Measurements from ENCODE around the gene SLAMF9.

Gene SLAMF9

DNA sequence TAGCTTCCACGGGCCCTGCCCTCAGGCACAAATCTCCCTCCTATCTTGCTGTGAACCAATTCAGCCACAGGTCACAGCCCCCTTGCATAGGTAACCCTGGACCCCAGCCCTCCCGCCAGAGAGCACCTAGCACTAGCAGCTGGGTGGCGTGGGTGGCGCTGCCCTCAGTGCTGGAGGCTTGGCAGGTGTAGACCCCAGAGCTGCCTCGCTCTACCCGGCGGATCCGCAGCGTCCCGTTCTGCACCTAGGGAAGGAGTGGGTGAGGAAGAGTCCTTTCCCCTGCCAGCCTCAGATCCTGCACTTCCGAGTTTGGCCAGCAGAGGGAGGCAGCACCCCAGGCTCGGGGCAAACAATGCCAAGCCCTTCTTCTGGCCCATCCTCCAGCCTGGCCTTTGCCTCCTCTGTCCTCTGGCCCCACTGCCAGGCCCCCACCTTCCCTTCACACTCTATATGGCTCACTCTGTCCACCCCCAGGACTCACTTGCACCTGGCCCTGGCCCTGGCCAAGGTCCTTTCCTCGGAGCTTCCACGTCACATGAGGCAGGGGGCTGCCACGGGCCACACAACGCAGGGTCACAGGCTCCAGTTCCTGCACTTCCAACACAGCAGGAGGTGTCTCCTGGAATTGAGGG, 17.6 kb downstream of the SLAMF9 start:
- Histone ChIP-seq H3K4me3 (ENCODE audit: insufficient read depth, low read length, poor library complexity, severe bottlenecking) (no peak overlapping the region), H4K20me1 (ENCODE audit: low read depth, low read length) (no peaks in the 10 kb centered on the region), H3K9ac (ENCODE audit: low read length) (no peak overlapping the region), H3K27me3 (ENCODE audit: low read length) (no peaks in the 10 kb centered on the region), H3K9me2 (replicated peaks; ENCODE audit: insufficient read depth, low read length) (no peaks in the 10 kb centered on the region), H2AFZ (ENCODE audit: low read depth, low read length, severe bottlenecking) (no peak overlapping the region), H3K36me3 (ENCODE audit: low read length) (no peaks in the 10 kb centered on the region), H3K4me2 (ENCODE audit: low read depth, low read length, poor library complexity, severe bottlenecking) (no peak overlapping the region), H3F3A (ENCODE audit: insufficient read depth) (no peaks in the 10 kb centered on the region), H3K79me2 (ENCODE audit: insufficient read depth, low read length) (no peaks in the 10 kb centered on the region), H3K27ac (ENCODE audit: low read depth, low read length) (no peak overlapping the region), H3K9me3 (ENCODE audit: insufficient read depth, low read length) (no peaks in the 10 kb centered on the region)
- TF ChIP-seq EZH2phosphoT487 (conservative IDR thresholded peaks at IDR 0.05; ENCODE audit: low read length) (no peak), CTCF (IDR thresholded peaks at IDR 0.05; ENCODE audit: insufficient read depth, low read length, poor library complexity, severe bottlenecking) (peak; percentile 69)

GRCh38 chr1:159935719-159936272, 18.2 kb downstream of the SLAMF9 start:
- H3K9me3 ChIP-seq (ENCODE audit: insufficient read depth, low read length), result no peaks in the 10 kb centered on the region
- no peak overlapping the region for H3K9ac ChIP-seq (ENCODE audit: low read length)
- TF ChIP-seq CTCF (IDR thresholded peaks at IDR 0.05; ENCODE audit: insufficient read depth, low read length, poor library complexity, severe bottlenecking) (no peak), EZH2phosphoT487 (conservative IDR thresholded peaks at IDR 0.05; ENCODE audit: low read length) (no peak)
- no peaks in the 10 kb centered on the region for H3K9me2 ChIP-seq (replicated peaks; ENCODE audit: insufficient read depth, low read length)
- no peaks in the 10 kb centered on the region for H3K36me3 ChIP-seq (ENCODE audit: low read length)
- no peaks in the 10 kb centered on the region for H3K27me3 ChIP-seq (ENCODE audit: low read length)
- no peak overlapping the region for H2AFZ ChIP-seq (ENCODE audit: low read depth, low read length, severe bottlenecking)
- no peaks in the 10 kb centered on the region for H3F3A ChIP-seq (ENCODE audit: insufficient read depth)
- H3K4me2 ChIP-seq (ENCODE audit: low read depth, low read length, poor library complexity, severe bottlenecking), result no peak overlapping the region
- no peaks in the 10 kb centered on the region for H3K79me2 ChIP-seq (ENCODE audit: insufficient read depth, low read length)
- H4K20me1 ChIP-seq (ENCODE audit: low read depth, low read length), result no peaks in the 10 kb centered on the region
- H3K4me3 ChIP-seq (ENCODE audit: insufficient read depth, low read length, poor library complexity, severe bottlenecking), result no peak overlapping the region
- H3K27ac ChIP-seq (ENCODE audit: low read depth, low read length), result no peak overlapping the region

- Histone ChIP-seq H2AFZ (ENCODE audit: low read depth, low read length, severe bottlenecking) (no peak overlapping the region), H3K79me2 (ENCODE audit: insufficient read depth, low read length) (no peaks in the 10 kb centered on the region), H4K20me1 (ENCODE audit: low read depth, low read length) (no peaks in the 10 kb centered on the region), H3K9ac (ENCODE audit: low read length) (no peak overlapping the region), H3K4me2 (ENCODE audit: low read depth, low read length, poor library complexity, severe bottlenecking) (no peak overlapping the region), H3K27ac (ENCODE audit: low read depth, low read length) (no peak overlapping the region), H3K9me3 (ENCODE audit: insufficient read depth, low read length) (no peaks in the 10 kb centered on the region), H3K4me3 (ENCODE audit: insufficient read depth, low read length, poor library complexity, severe bottlenecking) (no peak overlapping the region), H3K9me2 (replicated peaks; ENCODE audit: insufficient read depth, low read length) (no peaks in the 10 kb centered on the region), H3K36me3 (ENCODE audit: low read length) (no peaks in the 10 kb centered on the region), H3K27me3 (ENCODE audit: low read length) (no peaks in the 10 kb centered on the region), H3F3A (ENCODE audit: insufficient read depth) (no peaks in the 10 kb centered on the region)
- TF ChIP-seq CTCF (IDR thresholded peaks at IDR 0.05; ENCODE audit: insufficient read depth, low read length, poor library complexity, severe bottlenecking) (no peak), EZH2phosphoT487 (conservative IDR thresholded peaks at IDR 0.05; ENCODE audit: low read length) (no peak)
These were observed 18.7 kb downstream of the SLAMF9 start for GRCh38 chr1:159935305-159935704.

Measured in SU-DHL-6 (cell line).